Body of pancreas (tissue), 4 donors: ENCODE results near the gene RFXAP.

Experiments used
- POLR2A ChIP-seq, 3 donors: fragments of 450-650 bp; IDR thresholded peaks; one replicate each; pipeline ENCODE4 v1.6.1; 2016; ENCODE audit warnings: antibody characterized with exemption in 3 of 3, mild to moderate bottlenecking in 2 of 3
- TF ChIP-seq, protein P1 (sequence below), 7 experiments: fragments of 450-650 bp in 4 of 7; fragments of 200-600 bp in 3 of 7; sonication (generic) in 3 of 7; IDR thresholded peaks; one replicate each; pipeline ENCODE4 v1.5.1; 2016 to 2019; ENCODE audit warnings: antibody characterized with exemption in 7 of 7

DNA sequence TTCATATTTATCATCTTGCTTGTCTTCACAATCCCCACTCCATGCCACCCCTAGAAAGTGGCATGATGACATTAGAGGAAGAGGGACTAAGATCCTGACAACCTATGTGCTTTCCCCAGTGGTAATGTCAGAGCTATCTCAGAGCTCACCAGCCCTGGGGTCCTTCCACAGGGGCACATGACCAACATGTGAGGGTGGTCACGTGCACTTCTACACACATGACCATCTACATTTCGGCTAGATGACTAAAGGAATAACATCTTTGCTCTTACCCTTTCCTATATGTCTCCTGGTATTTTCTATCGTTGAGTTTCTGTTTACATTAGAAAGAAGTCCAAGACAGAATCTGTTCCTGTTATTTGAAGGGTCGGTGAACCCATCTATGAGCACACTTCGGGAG is 46.2 kb downstream of the RFXAP start:
- TF ChIP-seq, protein P1, sequence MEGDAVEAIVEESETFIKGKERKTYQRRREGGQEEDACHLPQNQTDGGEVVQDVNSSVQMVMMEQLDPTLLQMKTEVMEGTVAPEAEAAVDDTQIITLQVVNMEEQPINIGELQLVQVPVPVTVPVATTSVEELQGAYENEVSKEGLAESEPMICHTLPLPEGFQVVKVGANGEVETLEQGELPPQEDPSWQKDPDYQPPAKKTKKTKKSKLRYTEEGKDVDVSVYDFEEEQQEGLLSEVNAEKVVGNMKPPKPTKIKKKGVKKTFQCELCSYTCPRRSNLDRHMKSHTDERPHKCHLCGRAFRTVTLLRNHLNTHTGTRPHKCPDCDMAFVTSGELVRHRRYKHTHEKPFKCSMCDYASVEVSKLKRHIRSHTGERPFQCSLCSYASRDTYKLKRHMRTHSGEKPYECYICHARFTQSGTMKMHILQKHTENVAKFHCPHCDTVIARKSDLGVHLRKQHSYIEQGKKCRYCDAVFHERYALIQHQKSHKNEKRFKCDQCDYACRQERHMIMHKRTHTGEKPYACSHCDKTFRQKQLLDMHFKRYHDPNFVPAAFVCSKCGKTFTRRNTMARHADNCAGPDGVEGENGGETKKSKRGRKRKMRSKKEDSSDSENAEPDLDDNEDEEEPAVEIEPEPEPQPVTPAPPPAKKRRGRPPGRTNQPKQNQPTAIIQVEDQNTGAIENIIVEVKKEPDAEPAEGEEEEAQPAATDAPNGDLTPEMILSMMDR (IDR thresholded peaks at IDR 0.05): no peak
- no peak for TF ChIP-seq POLR2A (IDR thresholded peaks at IDR 0.05)
